Testis (tissue), 2 donors: ENCODE data around the gene CBX5.

ENCODE experiments used
- POLR2A ChIP-seq: fragments of 450-650 bp; IDR thresholded peaks from one replicate; pipeline ENCODE4 v1.6.1; 2017; ENCODE audit warnings: antibody characterized with exemption, mild to moderate bottlenecking, moderate library complexity
- TF ChIP-seq, protein P1 (sequence below), 3 experiments: fragments of 450-650 bp in 2 of 3; fragments of 200-600 bp in 1 of 3; sonication (generic) in 1 of 3; IDR thresholded peaks; one replicate each; pipeline ENCODE4 v1.5.1; 2016 to 2019; ENCODE audit warnings: antibody characterized with exemption in 3 of 3, mild to moderate bottlenecking in 2 of 3, moderate library complexity in 1 of 3

DNA sequence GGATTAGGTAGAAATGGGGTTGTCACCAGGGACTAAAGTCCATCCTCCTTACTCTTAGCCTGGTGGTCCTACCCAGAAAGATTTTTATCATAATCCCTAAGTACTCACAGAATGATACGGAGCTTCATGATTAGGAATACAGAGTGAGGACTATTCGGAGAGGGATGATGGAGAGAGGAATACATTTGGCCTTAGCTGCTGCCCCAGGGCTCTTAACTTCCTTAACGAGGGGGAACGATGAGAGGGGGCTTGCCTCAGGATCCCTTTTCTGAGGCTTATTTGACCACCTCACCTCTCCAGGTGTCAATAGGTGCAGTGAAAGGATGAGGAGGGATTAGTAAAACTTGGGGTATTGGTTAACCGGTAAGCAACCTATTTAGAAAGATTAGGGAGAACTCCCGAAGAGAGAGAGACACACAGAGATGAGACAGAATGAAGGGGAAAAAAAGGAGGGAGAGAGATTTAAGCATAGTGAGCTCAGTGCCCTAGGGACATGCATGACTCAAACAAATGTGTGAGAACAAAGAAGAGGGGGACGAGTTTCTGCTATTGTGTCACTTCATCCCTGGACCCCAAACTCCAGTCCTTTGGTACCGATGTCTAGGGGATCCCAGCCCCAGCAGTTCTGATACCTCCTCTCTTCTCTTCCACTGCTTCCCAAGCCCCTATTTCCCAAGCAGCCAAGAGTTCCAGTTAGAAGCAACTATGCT, 19.7 kb upstream of the CBX5 start:
- TF ChIP-seq, protein P1, sequence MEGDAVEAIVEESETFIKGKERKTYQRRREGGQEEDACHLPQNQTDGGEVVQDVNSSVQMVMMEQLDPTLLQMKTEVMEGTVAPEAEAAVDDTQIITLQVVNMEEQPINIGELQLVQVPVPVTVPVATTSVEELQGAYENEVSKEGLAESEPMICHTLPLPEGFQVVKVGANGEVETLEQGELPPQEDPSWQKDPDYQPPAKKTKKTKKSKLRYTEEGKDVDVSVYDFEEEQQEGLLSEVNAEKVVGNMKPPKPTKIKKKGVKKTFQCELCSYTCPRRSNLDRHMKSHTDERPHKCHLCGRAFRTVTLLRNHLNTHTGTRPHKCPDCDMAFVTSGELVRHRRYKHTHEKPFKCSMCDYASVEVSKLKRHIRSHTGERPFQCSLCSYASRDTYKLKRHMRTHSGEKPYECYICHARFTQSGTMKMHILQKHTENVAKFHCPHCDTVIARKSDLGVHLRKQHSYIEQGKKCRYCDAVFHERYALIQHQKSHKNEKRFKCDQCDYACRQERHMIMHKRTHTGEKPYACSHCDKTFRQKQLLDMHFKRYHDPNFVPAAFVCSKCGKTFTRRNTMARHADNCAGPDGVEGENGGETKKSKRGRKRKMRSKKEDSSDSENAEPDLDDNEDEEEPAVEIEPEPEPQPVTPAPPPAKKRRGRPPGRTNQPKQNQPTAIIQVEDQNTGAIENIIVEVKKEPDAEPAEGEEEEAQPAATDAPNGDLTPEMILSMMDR (IDR thresholded peaks at IDR 0.05): no peak
- TF ChIP-seq POLR2A: no peak
